Superior temporal gyrus (tissue), 1 donor: ENCODE results near the gene SESN2.

Experiments used
- DNase-seq: peaks from one replicate; pipeline ENCODE4 v3.0.0-alpha.2; 2016; ENCODE audit errors: extremely low spot score

The SESN2 gene, protein sequence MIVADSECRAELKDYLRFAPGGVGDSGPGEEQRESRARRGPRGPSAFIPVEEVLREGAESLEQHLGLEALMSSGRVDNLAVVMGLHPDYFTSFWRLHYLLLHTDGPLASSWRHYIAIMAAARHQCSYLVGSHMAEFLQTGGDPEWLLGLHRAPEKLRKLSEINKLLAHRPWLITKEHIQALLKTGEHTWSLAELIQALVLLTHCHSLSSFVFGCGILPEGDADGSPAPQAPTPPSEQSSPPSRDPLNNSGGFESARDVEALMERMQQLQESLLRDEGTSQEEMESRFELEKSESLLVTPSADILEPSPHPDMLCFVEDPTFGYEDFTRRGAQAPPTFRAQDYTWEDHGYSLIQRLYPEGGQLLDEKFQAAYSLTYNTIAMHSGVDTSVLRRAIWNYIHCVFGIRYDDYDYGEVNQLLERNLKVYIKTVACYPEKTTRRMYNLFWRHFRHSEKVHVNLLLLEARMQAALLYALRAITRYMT

GRCh38 chr1:28259252-28259933 lies at the start of gene SESN2:
Gene SESN2, plus strand, starts transcription at chr1:28259518. Its CDS starts 330 bp downstream, at chr1:28259848.
- peak; percentile 99 for DNase-seq

- no peak for DNase-seq
Measured at GRCh38 chr1:28209700-28210099, 49.6 kb upstream of the SESN2 start.

GRCh38 chr1:28213315-28213714 lies 46.0 kb upstream of the SESN2 start:
- no peak for DNase-seq

DNA sequence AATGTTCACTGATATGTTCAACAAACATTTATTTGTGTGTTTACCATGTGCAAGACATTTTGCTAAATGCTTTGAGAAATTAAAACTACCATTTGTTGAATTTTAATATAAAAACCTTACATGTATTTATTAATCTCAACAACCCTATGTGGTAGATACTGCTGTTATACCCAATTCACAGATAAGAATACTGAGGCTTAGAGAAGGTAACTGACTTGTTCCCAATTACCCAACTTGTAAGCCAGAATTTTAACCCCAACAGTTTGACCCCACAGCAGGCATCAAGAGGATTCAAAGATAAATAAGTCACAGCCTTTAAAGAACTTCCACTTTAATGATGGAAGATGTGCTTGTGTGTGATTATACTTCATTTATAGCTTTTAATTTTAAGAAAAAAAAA lies 30.2 kb upstream of the SESN2 start:
- DNase-seq: no peak

DNA sequence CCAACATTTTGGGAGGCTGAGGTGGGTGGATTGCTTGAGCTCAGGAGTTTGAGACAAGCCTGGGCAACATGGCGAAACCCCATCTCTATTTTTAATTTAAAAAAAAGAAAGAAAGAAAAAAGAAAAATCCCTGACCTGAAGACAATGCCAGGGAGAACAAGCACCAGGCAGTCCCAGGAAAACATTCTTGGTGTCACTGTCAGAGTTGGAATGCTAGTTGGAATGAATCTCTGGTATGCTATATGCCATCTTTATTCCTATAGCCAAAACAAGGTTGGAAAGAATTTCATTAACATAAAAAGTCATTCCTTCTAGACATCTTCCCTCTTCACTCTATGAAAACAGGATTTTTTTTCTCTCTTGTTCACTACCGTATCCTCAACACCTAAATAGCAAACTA lies 29.3 kb upstream of the SESN2 start:
- DNase-seq: no peak

DNA sequence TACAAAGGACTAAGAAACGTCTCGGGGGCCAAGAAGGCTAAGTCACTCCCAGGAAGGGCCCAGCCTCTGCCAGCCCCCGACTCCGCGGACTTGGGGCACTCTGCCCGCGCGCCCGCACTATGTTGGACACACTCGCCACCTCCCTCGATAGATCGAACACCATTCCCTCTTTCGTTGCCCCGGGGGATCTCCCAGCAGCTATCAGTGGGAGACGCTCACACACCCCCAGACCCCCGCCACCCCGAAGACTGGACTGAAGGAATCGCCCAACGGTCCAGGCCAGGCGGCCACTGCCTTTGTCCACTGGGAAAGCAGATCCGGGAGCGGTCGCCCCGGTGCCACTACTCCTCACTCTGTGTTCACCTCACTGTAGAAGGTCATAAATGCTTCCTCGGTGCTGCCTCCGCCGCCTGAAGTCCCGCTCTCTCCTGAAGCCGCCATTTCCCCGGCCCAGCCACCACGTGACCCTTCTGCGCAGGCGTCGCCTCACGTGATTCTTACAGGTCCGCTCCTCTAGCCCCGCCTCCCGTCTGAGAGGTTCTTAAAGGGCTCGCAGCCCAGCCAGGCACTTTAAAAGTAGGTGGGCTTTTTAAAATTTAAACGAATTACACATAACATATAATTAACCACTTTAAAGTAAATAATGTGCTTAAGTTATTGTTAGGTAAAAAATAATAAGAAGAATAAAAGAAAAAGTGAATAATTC lies 26.6 kb upstream of the SESN2 start, which contains the start of gene DNAJC8:
DNAJC8 (minus strand) TSS at position 472 of the 706 bp plus-strand sequence; CDS start at position 441, 31 bp downstream.
- peak; percentile 97 for DNase-seq

- DNase-seq: no peak
Measured at GRCh38 chr1:28233264-28233606, 26.1 kb upstream of the SESN2 start.

DNA sequence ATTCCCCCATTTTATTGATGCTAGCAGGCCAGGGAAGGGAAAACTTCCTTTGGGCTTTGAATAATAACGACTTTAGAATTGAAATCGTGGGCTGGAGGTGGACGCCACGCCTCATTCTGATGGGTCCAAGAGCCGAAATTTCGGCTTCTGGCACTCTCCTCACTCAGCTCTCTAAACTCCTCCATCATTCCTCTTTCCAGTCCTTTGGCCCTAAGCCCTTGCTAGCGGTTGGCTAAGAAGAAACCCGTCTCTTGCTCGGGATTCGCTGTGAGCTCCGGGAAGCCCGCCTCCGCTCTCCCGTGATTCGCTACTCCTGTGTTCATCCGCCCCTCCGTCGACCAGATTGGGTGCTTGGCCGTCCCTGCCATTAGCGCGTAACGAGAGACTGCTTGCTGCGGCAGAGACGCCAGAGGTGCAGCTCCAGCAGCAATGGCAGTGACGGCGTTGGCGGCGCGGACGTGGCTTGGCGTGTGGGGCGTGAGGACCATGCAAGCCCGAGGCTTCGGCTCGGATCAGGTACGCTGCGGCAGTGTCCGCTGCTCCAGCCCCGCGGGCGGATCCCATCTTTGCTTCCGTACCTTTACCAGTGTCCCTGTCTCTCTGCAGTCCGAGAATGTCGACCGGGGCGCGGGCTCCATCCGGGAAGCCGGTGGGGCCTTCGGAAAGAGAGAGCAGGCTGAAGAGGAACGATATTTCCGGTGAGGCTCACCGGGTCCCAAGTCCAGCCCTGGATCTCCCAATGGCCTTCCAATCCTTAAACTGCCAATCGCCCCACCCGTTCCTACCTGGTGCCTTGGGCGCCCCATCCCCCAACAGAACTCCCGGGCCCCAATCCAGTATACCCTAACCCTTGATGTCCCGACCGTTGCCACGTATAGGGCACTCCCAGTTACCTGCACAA lies 23.3 kb upstream of the SESN2 start, which contains the start of gene ATP5IF1:
ATP5IF1 (plus strand) TSS at position 370 of the 901 bp plus-strand sequence; CDS start at position 430, 60 bp downstream.
- DNase-seq: peak; percentile 99

GRCh38 chr1:28236656-28237322 lies 22.5 kb upstream of the SESN2 start:
- DNase-seq: no peak

- no peak for DNase-seq
Measured at GRCh38 chr1:28239004-28239403, 20.3 kb upstream of the SESN2 start.

GRCh38 chr1:28240024-28240423 lies 19.3 kb upstream of the SESN2 start:
- no peak for DNase-seq

- no peak for DNase-seq
Measured at GRCh38 chr1:28241638-28242241, 17.6 kb upstream of the SESN2 start.

DNA sequence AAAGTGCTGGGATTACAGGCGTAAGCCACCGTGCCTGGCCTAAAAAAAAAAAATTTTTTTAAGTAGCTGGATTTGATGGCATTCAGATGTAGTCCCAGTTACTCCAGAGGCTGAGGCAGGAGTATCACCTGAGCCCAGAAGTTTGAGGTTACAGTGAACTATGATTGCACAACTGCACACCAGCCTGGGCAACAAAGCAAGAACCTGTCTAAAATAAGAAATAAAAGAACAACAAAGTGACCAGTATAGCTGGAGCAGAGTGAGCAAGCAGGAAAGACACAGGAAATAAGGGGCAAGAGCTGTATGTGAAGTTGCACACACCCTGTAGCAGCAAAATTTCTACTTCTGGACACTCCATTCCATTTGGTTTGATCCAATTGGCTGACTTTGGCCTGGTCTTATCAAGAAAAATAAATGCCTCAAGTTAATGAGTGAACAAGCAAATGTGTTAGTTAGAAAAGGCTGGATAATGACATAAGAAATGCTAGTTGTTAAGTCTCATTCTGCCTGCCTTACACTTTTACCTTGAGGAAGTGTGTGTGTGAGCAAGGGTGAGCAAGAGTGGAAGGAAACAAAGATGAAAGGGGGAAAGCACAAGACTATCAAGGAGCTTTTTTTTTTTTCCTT lies 15.5 kb upstream of the SESN2 start:
- DNase-seq: no peak

DNA sequence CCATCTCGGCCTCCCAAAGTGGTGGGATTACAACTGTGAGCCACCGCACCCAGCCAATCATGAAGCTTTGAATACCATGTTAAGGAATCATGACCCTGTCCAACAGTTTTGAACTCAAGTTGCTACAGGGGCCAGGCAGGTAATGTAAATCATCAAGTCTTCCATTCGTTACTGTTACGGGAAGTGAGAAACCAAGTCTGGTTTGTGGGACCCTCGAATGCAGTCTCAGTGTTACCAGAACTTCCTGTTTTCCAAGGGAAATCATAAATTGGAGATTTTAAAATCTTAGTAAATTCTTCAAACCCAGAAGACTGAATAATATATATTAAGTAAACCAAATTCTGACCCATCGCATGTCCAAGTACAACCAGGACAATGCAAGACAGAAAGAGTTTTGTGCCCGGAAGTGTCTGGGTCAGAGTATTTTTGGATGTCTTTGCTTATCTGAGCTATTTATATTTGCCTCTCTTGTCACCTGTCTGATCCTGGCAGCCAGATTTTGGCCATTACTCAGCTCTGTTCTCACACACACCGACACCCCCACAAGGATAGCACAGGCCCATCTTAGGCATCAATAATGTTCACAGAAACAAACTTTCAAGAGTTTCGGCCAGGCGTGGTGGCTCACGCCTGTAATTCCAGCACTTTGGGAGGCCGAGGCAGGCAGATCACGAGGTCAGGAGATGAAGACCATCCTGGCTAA lies 14.6 kb upstream of the SESN2 start:
- DNase-seq: no peak

DNA sequence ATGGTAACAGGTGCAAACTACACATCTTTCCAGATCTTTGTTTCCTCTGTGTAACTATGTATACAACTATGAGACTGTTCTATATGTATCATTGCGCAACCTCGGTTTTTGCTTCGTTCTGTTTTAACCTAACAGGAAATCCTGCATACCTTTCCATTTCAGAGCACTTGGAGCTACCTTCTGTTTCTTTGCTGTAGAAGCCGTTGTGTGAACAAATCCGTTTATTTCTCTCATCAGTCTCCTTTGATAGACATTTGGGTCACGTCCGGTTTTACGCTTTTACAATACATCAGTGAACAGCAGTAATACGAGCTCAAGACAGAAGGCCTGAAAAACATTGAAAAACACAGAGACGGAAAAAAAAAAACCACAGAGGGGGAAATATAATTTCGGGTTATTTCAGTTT lies 12.9 kb upstream of the SESN2 start:
- DNase-seq: peak; percentile 45

DNA sequence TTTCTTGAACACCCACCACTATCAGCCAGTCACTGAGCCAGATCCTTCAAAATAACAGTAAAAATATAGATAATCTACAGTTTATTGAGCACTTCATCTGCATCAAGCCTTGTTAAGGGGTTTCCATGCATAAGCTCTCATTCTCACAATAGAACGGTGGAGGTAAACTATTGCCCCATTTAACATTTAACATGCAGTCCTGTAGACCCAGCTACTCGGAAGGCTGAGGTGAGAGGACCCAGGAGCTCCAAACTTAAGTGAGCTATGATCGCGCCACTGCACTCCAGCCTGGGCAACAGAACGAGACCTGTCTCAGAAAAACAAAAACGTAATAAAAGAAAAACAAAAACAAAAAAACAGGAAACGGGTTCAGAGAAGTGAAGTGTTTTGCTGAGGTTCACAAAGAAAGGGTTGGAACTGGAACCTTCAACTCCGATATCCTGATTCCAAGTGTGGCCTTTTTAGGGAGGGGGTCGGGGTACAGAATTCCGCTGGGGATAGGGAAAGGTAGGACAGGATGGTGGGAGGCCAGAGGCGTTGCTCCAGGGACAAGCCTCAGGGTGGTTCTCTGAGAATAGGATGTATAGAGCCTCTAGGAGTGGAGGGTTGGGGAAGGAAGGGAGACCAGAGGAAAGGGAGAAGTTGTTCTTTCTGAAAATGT lies 11.6 kb upstream of the SESN2 start:
- no peak for DNase-seq

GRCh38 chr1:28248273-28249012 lies 10.9 kb upstream of the SESN2 start:
- peak; percentile 91 for DNase-seq
